HAP-1 (cell line): ENCODE results near the gene VRK2.
"Not testable (repeated sequence)": the region's sequence is repeated elsewhere in the genome, so short reads cannot be mapped to it uniquely, and the experiment has no call there.

ENCODE experiments used
- DNase-seq, 2 experiments: peaks; one replicate each; pipeline ENCODE4 v3.0.0-alpha.2; 2016 to 2020; ENCODE audit warnings: low spot score in 2 of 2
- H3K27me3 ChIP-seq: fragments of 250-450 bp; sonication (Bioruptor Pico); 2 replicates; pipeline ENCODE4 v1.5.1; 2020; ENCODE audit warnings: low read depth, mild to moderate bottlenecking, moderate library complexity
- H3K36me3 ChIP-seq: fragments of 250-450 bp; sonication (Bioruptor Pico); replicated peaks from 2 replicates; pipeline ENCODE4 v1.5.1; 2020; ENCODE audit warnings: mild to moderate bottlenecking
- H3K4me1 ChIP-seq: fragments of 250-450 bp; sonication (Bioruptor Pico); 2 replicates; pipeline ENCODE4 v1.5.1; 2020; ENCODE audit warnings: mild to moderate bottlenecking
- H3K4me3 ChIP-seq: fragments of 250-450 bp; sonication (Bioruptor Pico); 2 replicates; pipeline ENCODE4 v1.5.1; 2020; ENCODE audit warnings: mild to moderate bottlenecking, moderate library complexity
- H3K9me3 ChIP-seq: fragments of 250-450 bp; sonication (Bioruptor Pico); 2 replicates; pipeline ENCODE4 v1.5.1; 2020; ENCODE audit warnings: mild to moderate bottlenecking, moderate library complexity
- in situ Hi-C: fragments of 300-500 bp; cut with MboI; formaldehyde crosslinking; loops from 3 replicates; pipeline ENCODE4 v1.14.3; 2020; ENCODE audit warnings: low sequenced_read_pairs, inconsistent platforms, mixed read lengths

Gene VRK2

GRCh38 chr2:58064086-58064485 is 17.5 kb downstream of the VRK2 start:
- Histone ChIP-seq H3K27me3 (no peaks in the 10 kb centered on the region), H3K9me3 (no peaks in the 10 kb centered on the region), H3K4me1 (no peaks in the 10 kb centered on the region; the same call in 1 of the 2 replicates), H3K36me3 (no peaks in the 10 kb centered on the region; the same call in 1 of the 2 replicates), H3K4me3 (no peak overlapping the region)
- in situ Hi-C loops, result no loop called here
- DNase-seq, result no peak

GRCh38 chr2:58065248-58065647 is 18.6 kb downstream of the VRK2 start:
- in situ Hi-C loops, result no loop called here
- H3K9me3 ChIP-seq, result no peaks in the 10 kb centered on the region
- no peaks in the 10 kb centered on the region; the same call in 1 of the 2 replicates for H3K36me3 ChIP-seq
- no peak for DNase-seq
- no peak overlapping the region for H3K4me3 ChIP-seq
- no peaks in the 10 kb centered on the region for H3K27me3 ChIP-seq
- no peaks in the 10 kb centered on the region; the same call in 1 of the 2 replicates for H3K4me1 ChIP-seq

GRCh38 chr2:58067001-58067400 is 20.4 kb downstream of the VRK2 start:
- no peak for DNase-seq

GRCh38 chr2:58070765-58071164 is 24.2 kb downstream of the VRK2 start:
- Histone ChIP-seq H3K4me3 (no peak overlapping the region), H3K9me3 (0 out of 2 replicates have a peak, but pooled peaks cover 2% of the 10 kb centered on the region), H3K4me1 (no peaks in the 10 kb centered on the region), H3K36me3 (0 out of 2 replicates have a peak, but pooled peaks cover 3% of the 10 kb centered on the region), H3K27me3 (no peaks in the 10 kb centered on the region)
- DNase-seq, result no peak
- in situ Hi-C loops, result no loop called here

More at GRCh38 chr2:58067001-58067400, 20.4 kb downstream of the VRK2 start:
- Histone ChIP-seq H3K9me3 (no peaks in the 10 kb centered on the region), H3K27me3 (no peaks in the 10 kb centered on the region), H3K4me3 (no peak overlapping the region), H3K36me3 (no peaks in the 10 kb centered on the region; the same call in 1 of the 2 replicates), H3K4me1 (no peaks in the 10 kb centered on the region; the same call in 1 of the 2 replicates)
- in situ Hi-C loops, result no loop called here

- no peak for DNase-seq
- H3K4me1 ChIP-seq, result no peaks in the 10 kb centered on the region
- 0 out of 2 replicates have a peak, but pooled peaks cover 2% of the 10 kb centered on the region for H3K9me3 ChIP-seq
- in situ Hi-C loops, result no loop called here
- no peaks in the 10 kb centered on the region for H3K27me3 ChIP-seq
- no peak overlapping the region for H3K4me3 ChIP-seq
- H3K36me3 ChIP-seq, result 0 out of 2 replicates have a peak, but pooled peaks cover 3% of the 10 kb centered on the region
Measured at GRCh38 chr2:58072102-58072501, 25.5 kb downstream of the VRK2 start.

GRCh38 chr2:58073008-58073407 is 26.4 kb downstream of the VRK2 start:
- Histone ChIP-seq H3K4me3 (no peak overlapping the region), H3K36me3 (0 out of 2 replicates have a peak, but pooled peaks cover 3% of the 10 kb centered on the region), H3K27me3 (no peaks in the 10 kb centered on the region), H3K4me1 (no peaks in the 10 kb centered on the region), H3K9me3 (0 out of 2 replicates have a peak, but pooled peaks cover 2% of the 10 kb centered on the region)
- no peak for DNase-seq
- in situ Hi-C loops, result no loop called here

- no peaks in the 10 kb centered on the region for H3K27me3 ChIP-seq
- DNase-seq, result no peak
- H3K36me3 ChIP-seq, result 0 out of 2 replicates have a peak, but pooled peaks cover 3% of the 10 kb centered on the region
- H3K4me3 ChIP-seq, result no peak overlapping the region
- H3K9me3 ChIP-seq, result 0 out of 2 replicates have a peak, but pooled peaks cover 2% of the 10 kb centered on the region
- H3K4me1 ChIP-seq, result no peaks in the 10 kb centered on the region
- in situ Hi-C loops, result no loop called here
Measured at GRCh38 chr2:58073751-58074150, 27.1 kb downstream of the VRK2 start.

- no peaks in the 10 kb centered on the region; the same call in 1 of the 2 replicates for H3K36me3 ChIP-seq
- no peaks in the 10 kb centered on the region for H3K27me3 ChIP-seq
- DNase-seq, result no peak
- H3K4me1 ChIP-seq, result no peaks in the 10 kb centered on the region
- no peak overlapping the region for H3K4me3 ChIP-seq
- in situ Hi-C loops, result no loop called here
- no peaks in the 10 kb centered on the region for H3K9me3 ChIP-seq
Measured at GRCh38 chr2:58081000-58081399, 34.4 kb downstream of the VRK2 start.

GRCh38 chr2:58089081-58089480 is 42.5 kb downstream of the VRK2 start:
- no peaks in the 10 kb centered on the region for H3K27me3 ChIP-seq
- in situ Hi-C loops, result no loop called here
- H3K36me3 ChIP-seq, result peaks cover 23% of the 10 kb centered on the region
- no peaks in the 10 kb centered on the region for H3K9me3 ChIP-seq
- no peak overlapping the region for H3K4me3 ChIP-seq
- DNase-seq, result no peak
- no peaks in the 10 kb centered on the region for H3K4me1 ChIP-seq

- H3K27me3 ChIP-seq, in situ Hi-C loops, H3K4me3 ChIP-seq, H3K9me3 ChIP-seq, DNase-seq, H3K4me1 ChIP-seq: not testable (repeated sequence)
- H3K36me3 ChIP-seq, result peaks cover 19% of the 10 kb centered on the region
Measured at GRCh38 chr2:58092772-58093171, 46.2 kb downstream of the VRK2 start.

- no peak overlapping the region for H3K4me3 ChIP-seq
- H3K27me3 ChIP-seq, result no peaks in the 10 kb centered on the region
- no peaks in the 10 kb centered on the region for H3K9me3 ChIP-seq
- H3K36me3 ChIP-seq, result peaks cover 4% of the 10 kb centered on the region; the same call in 1 of the 2 replicates
- H3K4me1 ChIP-seq, result no peaks in the 10 kb centered on the region
- DNase-seq, result no peak
- in situ Hi-C loops, result no loop called here
Measured at GRCh38 chr2:58097025-58097424, 50.4 kb downstream of the VRK2 start.

GRCh38 chr2:58098254-58099095 is 51.9 kb downstream of the VRK2 start:
- in situ Hi-C loops, result no loop called here
- Histone ChIP-seq H3K36me3 (no peaks in the 10 kb centered on the region), H3K4me1 (no peaks in the 10 kb centered on the region), H3K4me3 (no peak overlapping the region), H3K27me3 (no peaks in the 10 kb centered on the region), H3K9me3 (no peaks in the 10 kb centered on the region)
- no peak for DNase-seq

- Histone ChIP-seq H3K27me3 (no peaks in the 10 kb centered on the region), H3K4me3 (no peak overlapping the region), H3K36me3 (no peaks in the 10 kb centered on the region), H3K4me1 (no peaks in the 10 kb centered on the region), H3K9me3 (no peaks in the 10 kb centered on the region)
- DNase-seq, result no peak
- in situ Hi-C loops, result no loop called here
Measured at GRCh38 chr2:58099096-58099769, 52.6 kb downstream of the VRK2 start.

- in situ Hi-C loops, result no loop called here
- Histone ChIP-seq H3K27me3 (no peaks in the 10 kb centered on the region), H3K4me3 (no peak overlapping the region), H3K9me3 (no peaks in the 10 kb centered on the region), H3K36me3 (no peaks in the 10 kb centered on the region), H3K4me1 (no peaks in the 10 kb centered on the region)
- DNase-seq, result no peak
Measured at GRCh38 chr2:58101500-58101899, 54.9 kb downstream of the VRK2 start.
